D721Med (cell line): Measurements from ENCODE around the gene SLC22A5.

Source experiments
- DNase-seq: peaks from one replicate; pipeline ENCODE4 v3.0.0; 2011; ENCODE audit warnings: low spot score; ENCODE audit not compliant: insufficient read length
- FAIRE-seq: peaks from 2 replicates; lab custom pipeline; 2011; peaks lifted over from hg19 to GRCh38; lab: Jason Lieb, UNC
- TF ChIP-seq, protein P1 (sequence below): IDR thresholded peaks from 2 replicates; pipeline ENCODE4 v1.5.1; 2012; ENCODE audit warnings: mild to moderate bottlenecking, control low read depth; ENCODE audit not compliant: insufficient read depth; ENCODE audit errors: missing control alignments

The SLC22A5 gene

DNA sequence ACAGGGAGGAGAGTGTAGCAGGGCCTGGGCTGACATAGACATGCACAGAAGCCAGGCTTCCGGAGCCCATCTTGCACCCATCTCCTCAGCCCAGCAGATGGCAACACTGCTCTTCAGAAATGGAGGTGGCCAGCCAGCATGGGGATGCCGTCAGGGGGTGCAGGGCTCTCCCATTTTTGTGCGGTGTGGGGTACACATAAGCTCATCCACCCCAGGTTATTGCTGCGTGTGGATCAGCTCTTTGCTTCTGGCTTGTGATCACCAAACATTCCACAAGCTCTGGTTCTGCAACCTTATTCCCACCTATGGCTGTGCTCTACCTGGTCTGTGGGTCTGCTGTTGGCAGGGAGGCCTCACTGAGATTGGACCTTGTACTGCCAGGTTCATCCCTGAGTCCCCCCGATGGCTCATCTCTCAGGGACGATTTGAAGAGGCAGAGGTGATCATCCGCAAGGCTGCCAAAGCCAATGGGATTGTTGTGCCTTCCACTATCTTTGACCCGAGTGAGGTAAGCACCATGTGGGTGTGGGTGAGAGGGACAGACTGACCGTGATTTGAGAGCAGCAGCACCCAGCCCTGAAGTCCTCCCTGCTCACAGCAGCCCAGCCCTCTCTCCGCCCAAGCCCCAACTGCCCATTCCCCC lies 17.3 kb downstream of the SLC22A5 start:
- TF ChIP-seq, protein P1, sequence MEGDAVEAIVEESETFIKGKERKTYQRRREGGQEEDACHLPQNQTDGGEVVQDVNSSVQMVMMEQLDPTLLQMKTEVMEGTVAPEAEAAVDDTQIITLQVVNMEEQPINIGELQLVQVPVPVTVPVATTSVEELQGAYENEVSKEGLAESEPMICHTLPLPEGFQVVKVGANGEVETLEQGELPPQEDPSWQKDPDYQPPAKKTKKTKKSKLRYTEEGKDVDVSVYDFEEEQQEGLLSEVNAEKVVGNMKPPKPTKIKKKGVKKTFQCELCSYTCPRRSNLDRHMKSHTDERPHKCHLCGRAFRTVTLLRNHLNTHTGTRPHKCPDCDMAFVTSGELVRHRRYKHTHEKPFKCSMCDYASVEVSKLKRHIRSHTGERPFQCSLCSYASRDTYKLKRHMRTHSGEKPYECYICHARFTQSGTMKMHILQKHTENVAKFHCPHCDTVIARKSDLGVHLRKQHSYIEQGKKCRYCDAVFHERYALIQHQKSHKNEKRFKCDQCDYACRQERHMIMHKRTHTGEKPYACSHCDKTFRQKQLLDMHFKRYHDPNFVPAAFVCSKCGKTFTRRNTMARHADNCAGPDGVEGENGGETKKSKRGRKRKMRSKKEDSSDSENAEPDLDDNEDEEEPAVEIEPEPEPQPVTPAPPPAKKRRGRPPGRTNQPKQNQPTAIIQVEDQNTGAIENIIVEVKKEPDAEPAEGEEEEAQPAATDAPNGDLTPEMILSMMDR = peak; percentile 44
- DNase-seq (peak; percentile 43), FAIRE-seq (no peak)

DNA sequence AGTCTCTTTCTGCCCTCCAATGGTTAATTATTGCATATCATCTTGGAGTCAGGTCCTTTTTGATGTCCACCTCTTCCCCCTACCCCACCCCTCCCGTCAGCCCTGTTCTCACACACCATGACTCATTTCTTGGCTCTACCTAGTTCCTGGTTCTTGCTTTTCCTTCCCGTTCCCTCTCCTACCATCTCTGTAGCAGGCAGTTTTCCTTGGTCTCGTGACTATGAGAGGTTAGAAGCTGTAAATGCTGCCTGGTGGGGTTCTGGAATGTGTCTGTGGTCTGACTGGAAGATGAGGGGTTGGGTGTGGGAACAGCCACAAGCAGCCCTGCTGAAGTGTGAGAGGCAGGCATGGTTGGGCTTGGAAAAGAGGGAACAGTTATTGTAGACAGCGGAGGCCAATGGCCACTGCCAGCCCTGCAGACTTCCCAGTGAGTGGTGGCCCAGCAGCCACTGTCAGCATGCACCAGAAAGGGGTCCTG lies 18.2 kb downstream of the SLC22A5 start:
- no peak for DNase-seq
- TF ChIP-seq, protein P1 = no peak
- no peak for FAIRE-seq

DNA sequence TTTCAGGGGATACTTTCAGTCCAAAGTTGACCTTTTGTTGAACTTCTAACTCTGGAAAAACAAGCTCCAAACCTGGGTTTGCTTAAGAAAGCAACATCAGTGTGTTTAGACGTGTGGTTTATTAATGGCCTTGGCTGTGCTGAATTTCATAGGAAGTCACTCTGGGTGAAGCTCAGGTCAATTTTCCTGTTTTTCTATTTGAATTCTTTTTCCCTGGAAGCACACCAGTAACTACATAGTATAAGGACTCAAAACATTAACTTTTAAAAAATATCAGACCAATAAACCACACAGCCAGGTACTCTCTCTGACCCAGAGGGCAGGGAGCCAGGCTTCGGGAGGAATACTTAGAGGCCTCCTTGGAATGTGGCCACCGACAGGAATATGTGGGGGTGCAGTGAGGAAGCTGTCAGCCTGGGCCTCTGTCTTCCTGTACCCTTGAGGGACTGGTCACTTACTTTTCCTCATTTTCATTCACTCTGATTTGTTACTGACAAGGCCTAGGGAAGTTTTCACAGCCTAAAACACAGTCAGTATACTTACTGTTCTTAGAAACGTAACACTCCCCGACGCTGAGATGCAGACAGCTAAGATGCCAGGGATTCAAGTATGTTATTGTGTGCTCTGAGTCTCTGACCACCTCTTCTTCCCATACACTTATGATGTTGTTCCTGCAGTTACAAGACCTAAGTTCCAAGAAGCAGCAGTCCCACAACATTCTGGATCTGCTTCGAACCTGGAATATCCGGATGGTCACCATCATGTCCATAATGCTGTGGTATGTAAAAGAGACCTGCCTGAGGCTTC lies 18.9 kb downstream of the SLC22A5 start:
- DNase-seq (no peak), FAIRE-seq (no peak)
- TF ChIP-seq, protein P1 = no peak

DNA sequence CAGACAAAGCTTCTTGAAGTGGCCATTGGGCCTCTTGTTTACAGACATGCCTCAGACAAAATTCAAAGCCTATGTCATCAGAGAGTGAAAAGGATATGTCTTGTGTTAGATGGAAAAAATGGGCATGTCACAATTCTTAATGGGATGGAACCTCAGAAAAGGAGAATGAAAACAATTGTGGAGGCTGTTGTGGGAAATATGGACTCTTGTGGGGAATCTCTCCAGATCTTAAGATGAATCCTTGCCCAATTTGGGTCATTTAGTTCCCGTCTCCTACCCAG lies 19.5 kb downstream of the SLC22A5 start:
- TF ChIP-seq, protein P1 = no peak
- DNase-seq = no peak
- no peak for FAIRE-seq

DNA sequence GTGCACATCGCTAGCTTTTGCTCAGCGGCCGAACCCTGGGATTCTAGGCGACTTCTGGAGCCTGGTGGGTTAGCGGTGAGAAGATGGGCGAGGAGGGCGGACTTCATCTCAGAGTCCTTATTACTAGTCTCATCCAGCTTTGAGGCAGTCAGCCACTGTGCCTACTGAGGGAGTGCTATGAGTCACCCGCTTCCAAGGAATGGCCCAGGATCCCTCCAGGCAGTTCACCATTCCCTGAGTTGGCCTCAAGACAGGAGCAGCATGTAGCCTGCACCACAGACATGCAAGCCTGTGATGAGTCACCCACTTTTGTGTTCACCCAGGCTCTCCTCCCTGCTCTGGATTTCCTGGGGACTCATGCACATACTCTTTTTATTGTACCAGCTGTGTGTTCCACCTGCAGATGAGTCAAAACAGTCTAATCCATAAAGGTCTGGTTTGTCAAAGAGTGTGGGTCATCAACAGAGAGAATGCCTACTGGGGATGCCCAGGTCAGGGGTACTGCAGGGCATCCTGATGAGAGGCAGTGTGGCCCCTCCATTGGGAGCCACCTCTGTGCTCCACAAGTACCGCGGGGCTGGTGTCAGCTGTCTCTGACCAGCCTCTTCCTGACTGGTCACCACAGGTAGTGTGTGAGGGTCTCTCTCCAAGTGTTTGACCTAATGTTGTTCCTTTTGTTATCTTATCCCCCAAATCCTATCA lies 20.2 kb downstream of the SLC22A5 start:
- TF ChIP-seq, protein P1 = no peak
- FAIRE-seq = no peak
- DNase-seq = no peak

DNA sequence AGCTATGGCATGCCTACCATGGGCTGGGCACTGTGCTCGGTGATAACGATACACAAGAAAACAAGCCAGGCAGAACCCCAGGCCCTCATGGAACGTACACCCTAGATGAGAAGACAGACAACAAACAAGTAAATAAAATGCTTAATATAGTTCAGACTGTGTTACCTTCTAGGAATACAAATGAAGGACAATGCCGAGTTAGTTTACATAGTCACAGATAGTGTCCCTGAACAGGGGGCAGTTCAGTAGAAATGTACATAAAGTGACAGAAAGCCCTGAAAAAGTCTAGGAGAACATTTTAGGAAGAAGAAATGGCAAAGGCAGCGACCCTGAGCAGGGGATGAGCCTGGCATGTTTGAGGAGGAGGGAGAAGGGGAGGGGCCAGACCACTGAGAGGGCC lies 21.7 kb downstream of the SLC22A5 start:
- FAIRE-seq = no peak
- TF ChIP-seq, protein P1 = no peak
- no peak for DNase-seq
